Stimulated activated CD4-positive, alpha-beta T cell treated with anti-CD3 and anti-CD28 coated beads, TNF-alpha, amount 100 ng/mL, for 4 hours (primary cell): ENCODE results near the gene EPG5.
"Not testable (repeated sequence)": the region's sequence is repeated elsewhere in the genome, so short reads cannot be mapped to it uniquely, and the experiment has no call there.

Source experiments
- DNase-seq, 3 experiments: peaks; one replicate each; pipeline ENCODE4 v3.0.0-alpha.2; 2020; ENCODE audit warnings: low read depth in 3 of 3

The EPG5 gene

DNA sequence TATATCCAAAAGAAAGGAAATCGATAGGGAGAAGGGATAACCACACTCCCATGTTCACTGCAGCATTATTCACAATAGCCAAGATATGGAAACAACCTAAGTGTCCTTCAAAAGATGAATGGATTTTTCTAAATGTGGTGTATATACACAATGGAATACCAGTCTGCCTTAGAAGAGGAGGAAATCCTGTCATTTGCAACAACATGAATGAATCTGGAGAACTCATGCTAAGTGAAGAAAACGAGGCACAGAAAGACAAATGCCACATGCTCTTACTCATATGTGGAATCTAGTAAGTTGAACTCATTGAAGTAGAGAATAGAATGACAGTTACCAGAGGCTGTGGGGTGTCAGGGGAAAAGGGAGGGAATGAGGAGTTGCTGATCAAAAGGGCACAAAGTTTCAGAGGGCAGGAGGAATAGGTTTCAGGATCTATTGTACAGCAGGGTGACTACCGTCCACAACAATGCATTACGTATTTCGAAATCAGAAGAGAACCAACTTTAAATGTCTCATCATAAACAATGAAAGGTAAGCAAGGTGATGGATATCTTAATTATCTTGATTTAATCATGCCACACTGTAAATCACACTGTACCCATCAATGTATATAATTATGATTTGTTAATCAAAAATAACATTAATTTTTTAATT is 95.6 kb downstream of the EPG5 start:
- DNase-seq = no peak

DNA sequence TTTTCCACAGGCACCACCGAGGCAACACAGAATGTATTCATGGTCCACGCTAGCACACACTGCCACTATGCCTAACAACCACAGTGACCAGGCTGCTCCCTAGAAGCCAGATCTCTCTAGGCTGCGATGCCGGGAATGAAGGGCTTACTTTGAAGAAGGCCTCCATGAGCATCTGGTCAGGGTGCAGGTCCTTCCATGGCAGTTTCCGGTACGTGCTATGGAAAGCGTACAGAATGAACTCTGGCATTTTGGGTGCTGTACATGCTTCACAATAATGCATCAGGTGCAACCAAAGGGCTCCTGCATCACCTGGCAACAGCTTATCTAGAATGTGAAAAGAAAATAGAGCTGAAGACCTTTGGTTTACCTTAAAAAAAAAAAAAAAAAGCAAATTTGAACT is 96.7 kb downstream of the EPG5 start:
- DNase-seq = no peak

DNA sequence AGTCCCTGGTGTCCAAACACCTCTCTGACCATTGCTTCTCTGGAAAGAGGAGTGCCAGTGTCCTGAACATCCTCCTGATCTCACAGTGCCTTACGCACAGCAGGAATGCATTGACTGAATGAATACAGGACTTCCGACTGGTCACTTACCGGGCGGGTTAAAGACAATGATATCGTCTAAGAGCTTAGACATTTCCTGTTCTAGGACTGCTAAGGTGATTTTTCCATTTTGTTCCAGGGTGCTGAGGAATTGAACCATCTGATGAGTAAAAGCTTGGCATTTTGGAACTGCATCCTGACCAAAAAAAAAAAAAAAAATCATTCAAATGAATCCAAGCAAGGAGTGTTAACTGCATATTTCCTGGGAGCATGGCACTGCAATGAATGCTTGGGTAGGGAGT is 101.7 kb downstream of the EPG5 start:
- no peak for DNase-seq

DNA sequence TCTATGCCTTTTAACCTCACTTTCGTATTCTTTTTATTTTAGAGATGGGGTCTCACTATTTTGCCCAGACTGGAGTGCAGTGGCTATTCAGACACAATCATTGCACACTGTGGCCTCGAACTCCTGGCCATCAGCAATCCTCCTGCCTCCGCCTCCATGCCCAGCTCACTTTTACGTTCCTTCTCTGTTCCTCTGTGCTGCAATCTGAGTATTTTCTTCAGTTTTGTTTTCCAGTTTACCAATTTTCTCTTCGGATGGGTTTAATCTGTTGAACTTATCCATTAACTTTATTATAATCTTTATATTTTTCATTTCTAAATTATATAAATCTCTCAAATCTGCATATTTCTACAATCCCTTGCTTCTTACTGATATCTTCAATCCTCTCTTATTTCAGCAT is 103.0 kb downstream of the EPG5 start:
- no peak for DNase-seq

DNA sequence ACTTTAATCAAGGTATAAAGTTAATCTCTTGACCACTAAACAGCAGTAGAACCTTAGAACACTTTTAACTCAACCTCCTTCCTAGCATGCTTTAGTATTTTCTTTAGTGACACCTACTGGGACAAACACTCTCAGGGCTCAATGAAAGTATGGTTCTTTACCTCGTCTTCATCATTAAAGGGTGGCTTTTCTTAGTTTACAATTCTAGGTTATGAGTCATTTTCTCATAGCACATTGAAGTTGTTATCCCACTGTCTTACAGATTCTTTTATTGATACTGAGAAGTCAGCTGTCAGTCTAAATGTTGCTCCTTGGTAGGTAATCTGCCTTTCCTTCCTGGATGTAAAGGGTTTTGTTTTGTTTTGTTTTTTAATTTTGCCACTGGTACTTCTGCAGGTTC is 103.7 kb downstream of the EPG5 start:
- DNase-seq = no peak

DNA sequence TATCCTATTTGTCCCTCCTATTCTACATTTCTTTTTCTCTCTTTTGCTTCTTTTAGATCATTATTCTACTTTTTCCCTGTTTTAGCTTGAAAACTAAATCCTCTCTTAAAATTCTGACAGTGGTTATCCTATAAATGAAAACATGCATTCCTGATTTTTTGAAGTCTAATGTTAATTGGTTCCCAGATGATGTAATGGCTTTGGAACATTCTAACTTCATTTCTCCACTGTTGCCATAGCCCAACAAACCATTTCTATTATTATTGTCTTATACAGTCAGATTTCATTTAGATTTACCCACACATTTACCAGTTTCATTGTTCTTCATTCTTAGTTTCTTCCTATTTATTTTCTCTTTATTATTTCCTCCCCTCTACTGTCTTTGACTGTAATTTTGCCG is 105.2 kb downstream of the EPG5 start:
- no peak for DNase-seq

DNA sequence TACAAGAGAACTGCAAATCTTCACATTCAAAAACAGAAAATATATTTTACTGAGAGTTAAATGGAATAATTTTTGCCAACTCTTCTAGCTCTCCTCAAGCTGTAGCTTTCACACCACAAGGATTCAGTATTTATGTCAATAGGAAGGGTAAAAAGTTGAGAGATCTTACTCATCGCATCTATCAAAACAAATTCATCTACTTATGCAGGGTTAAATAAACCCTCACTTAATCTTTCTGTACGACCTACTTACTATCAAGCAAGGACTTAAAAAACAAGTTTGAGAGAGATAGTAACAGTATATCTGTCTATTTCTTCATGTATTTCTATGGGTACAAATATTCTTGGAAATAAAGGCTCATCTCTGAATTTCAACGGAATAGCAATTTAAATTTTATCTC is 106.2 kb downstream of the EPG5 start:
- DNase-seq = no peak

DNA sequence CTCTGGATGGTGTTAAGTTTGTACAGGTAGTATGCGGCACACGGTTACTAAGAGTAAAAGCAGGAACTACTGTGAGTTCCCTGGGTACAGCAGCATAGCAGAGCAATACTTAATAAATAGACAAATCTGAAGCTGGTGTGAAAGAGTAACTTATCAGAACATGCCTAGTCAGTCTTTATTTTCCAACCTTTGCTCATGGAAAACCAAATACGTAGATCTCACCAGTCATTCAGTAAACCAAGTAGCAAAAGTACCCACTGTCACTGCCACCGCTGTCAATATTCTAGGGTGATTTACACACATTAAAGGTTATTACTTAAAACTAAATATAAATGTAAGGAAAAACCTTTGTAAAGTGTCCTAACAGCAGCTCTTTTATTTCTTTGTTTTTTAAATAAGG is 106.6 kb downstream of the EPG5 start:
- DNase-seq = no peak

DNA sequence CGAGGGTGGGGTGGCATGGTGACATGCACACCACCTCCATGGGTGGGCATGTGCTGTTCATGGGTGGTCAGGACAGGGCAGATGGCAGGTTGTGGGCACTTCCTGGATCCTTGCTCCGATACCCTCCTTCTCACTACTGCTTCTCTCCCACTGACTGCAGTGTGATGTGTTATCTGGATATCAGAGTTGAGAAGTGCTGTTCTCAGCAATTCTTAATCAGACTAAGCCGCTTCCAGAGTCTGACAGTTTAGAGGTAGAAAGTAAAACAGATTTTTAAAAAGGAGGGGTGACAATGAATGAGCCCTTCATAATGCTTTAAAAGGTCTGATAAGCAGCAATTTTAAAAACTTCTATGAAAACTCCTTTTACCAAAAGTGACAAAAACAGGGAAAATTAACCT is 107.8 kb downstream of the EPG5 start:
- no peak for DNase-seq

DNA sequence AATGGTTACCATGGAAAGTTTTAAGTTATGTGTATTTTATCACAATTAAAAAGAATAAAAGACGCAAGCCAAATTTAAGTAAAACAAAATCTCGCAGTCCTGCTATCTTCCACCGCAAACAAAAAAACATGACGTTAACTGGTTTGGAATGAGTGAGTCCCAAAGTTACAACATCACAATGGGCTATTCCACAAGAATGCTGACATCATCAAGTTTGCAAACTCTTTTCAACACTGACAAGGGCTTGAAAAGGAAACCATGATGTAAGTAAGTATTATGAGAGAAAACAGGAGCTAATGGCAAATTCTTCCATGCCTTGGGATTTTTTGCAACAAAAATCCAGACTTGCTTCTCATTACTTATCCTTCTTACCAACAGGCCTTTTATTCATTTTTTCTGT is 110.6 kb downstream of the EPG5 start:
- no peak for DNase-seq

DNA sequence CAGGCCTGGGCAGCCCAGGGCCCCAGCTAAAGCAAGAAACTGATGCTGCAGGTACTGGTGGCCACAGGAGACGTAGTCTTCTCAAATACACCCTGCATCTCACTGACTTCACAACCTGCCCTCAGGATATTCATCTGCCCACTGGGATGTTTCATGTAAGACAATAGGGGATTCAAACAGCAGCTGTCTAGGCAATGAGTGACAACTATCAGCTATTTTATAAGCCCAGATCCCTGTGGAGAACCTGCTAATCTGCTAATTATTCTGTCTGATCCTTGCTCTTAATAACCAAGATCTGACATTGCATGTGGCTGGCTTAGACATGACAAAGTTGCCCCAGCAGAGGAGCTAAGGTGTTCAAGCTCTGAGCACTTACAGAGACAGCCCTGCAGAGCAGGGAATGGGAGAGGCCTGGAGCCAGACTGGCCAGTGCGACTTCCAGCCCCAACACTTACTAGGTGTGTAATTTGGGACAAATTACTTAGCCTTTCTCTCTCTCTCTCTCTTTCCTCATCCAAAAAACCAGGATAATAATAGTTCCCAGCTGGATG is 113.0 kb downstream of the EPG5 start:
- no peak for DNase-seq

DNA sequence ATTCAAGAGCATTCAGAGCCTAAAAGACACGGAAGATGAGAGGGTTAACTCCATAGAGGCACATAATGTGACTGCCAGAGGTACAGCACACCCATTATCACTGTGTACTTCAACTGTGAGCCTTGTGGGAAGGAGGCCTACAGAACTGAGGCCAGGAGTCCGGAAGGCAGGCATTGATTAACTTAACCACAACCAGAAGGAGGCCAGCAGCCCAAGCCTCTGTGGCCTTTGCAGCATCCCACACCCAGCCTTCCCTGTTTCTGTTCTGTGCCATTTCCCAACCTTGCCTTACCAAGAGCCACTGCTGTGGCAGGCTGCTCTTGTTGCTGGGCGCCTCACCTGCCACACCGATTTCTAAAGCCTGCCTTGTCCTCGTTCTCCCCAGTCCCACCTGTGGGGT is 114.5 kb downstream of the EPG5 start:
- no peak for DNase-seq

DNA sequence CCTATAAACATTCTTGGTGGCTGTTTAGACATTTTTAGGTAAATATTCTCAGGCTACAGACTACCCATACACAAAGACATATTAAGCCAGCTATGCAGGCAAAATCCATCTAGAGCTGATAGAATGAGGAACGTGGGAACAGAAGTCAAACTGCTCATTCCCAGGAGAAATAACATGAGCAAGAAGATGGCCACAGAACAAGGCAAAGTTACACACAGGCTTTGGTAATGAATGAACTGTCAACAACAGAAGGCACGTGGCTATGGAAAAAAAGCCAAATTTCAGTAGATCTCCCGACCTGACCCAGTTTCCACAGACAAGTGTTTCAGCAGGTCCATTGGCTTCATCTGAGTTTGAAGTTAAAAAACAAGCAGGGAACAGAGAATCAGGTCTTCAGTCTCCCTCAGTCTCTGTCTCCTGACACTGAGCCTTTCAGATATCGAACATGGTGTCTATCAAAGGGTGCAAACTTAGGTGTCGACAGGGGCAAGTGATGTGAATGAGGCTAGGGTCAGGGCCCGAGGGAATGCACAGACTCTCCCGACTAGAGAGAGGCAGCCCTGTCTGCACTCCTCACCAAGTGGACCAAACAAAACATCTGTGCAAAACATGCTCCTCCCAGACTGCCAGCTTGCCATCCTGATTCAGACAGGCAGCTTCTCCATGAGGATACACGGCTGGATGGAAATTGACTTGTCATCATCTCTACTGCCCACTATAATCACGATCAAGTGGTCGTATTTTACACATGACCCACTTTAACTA is 115.8 kb downstream of the EPG5 start:
- no peak for DNase-seq

DNA sequence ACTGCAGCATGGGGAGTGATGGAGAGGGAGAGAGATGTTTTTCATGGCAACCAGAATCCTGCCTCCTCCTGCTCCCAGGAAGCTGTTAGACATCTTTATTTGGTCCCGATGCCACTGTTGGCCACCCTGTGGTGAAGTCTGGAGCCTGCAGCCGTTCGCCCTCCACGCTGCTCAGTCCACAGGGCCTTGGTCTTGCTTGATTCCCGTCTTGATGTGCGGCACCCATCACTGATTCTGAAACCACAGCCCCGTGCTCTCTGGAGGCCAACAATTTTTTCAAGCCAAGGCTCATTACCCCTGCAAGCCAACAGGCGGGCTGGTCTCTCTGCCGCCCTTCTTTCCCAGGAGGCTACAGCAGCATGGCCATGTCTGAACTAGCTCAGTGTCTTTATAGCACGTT is 117.1 kb downstream of the EPG5 start:
- DNase-seq = no peak

DNA sequence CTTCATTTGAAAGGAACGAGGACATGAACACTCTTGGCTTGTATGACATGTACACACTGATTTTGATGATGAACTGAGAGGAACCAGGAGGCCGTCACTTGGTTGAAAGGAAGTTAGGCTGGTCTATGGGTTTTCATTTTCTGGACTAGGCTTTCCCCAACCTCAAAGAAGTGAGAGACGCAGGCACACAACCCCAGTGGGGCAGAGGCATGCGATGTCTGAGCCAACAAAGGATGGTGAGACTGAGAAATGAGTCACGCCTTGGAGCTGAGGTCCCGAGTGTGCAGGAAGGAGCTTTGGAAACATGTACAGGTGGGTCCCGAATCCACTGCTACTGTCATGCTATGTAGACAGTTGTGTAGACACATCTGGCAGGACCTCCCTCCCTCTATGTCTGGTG is 117.6 kb downstream of the EPG5 start:
- DNase-seq = no peak

DNA sequence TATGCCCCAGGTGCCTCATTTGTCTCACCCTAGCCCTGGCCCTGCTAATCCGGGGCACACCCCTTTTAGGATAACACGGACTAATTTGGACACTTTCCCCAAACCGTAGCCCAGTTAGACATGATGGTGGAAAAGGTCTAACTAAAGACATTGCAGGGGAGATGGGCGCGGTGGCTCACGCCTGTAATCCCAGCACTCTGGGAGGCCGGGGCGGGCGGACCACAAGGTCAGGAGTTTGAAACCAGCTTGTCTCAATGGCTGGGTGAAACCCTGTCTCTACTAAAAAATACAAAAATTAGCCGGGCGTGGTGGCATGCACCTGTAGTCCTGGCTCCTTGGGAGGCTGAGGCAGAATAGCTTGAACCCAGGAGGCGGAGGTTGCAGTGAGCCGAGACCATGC is 118.5 kb downstream of the EPG5 start:
- not testable (repeated sequence) for DNase-seq

DNA sequence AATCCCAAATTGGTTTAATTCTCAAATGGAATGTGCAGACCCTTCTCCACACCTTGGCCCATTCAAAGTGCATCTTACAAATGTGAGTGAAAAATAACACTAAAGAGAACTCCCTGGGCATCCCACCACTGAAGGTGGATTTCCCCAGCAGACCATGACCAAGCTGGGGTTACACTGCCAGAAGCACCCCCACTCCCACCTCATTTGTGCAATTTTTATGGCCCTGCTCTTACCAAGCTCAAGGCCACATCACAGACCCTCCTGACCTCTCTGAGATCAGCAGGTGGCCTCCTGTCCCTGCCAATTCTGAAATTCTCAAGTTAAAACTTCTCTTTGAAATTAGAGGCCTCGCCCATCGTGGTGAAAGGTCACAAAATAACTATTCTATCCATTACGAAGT is 120.0 kb downstream of the EPG5 start:
- DNase-seq = no peak

DNA sequence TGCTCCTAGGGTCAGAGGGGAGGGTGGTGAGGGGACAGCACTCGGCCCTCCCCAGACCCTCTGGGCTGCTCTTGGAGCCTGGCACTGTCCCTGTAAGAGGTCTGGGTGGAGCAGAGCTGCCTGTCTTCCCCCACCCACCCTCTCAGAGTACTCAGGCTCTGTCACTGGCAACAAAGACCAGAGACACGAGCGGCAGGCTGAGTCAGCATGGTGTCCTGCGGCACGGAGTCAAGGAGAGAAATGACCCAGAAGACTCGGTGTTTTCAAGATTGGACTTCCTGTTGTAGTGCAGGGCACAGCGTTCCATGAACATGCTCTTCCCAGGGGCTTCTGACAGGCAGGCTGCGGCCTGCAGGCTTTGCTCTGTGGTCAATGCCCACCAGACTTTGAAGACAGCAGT is 121.7 kb downstream of the EPG5 start:
- no peak for DNase-seq

DNA sequence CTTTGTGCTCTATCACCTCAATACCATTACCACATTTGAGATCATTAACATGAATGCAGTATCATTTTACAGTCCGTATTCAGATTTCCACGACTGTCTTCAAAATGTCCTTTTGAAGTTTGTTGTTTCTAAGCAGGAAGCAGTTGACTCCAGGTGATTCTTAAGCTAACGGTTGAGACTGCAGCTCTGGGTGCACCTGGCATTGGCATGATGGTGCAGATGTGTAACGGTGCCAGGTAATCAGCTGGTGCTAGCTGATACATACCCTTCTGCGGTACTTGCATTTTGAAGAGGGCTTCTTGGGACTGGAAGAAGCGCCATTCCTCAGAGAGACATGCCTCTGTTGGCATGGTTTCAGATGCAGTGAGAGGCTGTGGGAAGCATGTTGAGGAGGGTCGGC is 122.2 kb downstream of the EPG5 start:
- DNase-seq = no peak

DNA sequence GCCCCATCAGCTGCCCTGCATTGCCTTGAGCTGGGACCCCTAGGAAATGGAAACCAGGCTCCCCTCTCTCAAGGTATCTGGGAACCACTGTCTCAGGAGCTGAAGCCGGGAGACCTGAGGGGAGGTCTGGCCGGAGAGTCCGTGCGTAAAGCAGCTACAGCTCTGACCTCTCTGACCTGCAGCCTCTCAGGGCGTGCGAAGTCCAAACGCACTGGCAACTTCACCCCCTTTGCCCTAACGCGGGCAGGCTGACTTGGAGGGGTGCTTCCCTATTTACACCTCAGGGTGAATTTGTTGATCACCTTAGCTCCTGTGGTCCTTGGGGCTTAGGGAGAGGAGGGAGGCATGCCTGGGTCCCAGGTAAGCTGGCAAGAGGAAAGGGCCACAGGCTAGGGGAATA is 124.1 kb downstream of the EPG5 start:
- DNase-seq = no peak

DNA sequence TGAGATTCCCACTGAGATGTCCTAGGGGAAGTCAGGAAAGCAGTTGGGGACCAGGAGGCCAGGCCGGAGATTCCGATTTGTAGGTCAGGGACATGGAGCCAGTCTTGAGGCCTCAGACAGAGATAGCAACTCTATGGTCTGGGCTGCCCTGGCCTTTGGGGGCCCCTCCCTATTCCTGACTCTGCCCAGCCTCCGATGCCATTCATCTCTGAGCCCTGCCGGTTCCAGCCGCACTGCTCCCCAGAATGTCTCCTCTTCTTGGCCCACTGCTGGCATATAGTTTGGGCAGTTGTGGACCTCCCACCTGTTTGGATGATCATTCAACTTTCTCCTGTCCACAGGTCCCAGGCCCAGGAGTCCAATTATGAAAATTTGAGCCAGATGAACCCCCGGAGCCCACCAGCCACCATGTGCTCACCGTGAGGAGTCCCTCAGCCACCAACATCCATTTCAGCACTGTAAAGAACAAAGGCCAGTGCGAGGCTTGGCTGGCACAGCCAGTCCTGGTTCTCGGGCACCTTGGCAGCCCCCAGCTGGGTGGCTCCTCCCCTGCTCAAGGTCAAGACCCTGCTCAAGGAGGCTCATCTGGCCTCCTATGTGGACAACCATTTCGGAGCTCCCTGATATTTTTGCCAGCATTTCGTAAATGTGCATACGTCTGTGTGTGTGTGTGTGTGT is 125.2 kb downstream of the EPG5 start:
- no peak for DNase-seq

DNA sequence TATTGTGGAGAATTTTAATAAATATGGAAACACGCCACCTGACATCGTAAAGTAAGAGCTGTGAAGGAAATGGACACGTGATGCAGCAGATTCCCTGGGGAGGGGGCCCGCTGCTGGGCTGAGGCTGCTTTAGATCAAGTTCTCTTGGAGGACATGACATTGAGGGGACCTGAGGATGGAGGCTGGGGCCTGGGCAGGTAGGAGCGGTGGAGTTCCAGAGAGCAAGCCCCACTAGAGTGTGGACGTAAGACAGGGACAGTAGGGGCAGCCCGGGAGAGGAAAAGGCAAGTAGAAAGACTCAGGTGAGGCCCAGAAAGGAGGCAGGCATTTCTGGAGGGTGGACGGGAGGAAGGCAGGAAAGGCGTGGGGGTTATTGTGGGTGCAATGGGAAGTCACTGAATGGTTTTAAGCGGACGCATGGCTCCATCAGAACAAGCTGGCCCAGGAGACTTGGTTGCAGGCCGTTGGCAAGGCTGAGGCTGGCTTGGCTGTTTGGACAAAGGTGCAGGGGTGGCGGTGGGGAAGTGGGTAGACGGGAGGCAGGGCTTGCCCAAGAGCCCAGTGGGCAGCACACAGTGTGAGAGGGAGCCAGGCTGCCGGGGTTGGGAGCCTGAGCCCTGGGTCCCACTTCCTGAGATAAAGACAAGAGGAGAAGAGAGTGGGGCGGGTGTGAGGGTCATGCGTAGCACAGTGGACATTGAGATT is 125.9 kb downstream of the EPG5 start:
- no peak for DNase-seq
